IPS-20b (cell line): ENCODE results near the gene ARID3C.

Source experiments
- H3K27ac ChIP-seq: one replicate; pipeline ENCODE4 v1.5.1; 2013; ENCODE audit warnings: low read length
- H3K27me3 ChIP-seq: 2 replicates; pipeline ENCODE4 v1.6.1; 2013; ENCODE audit warnings: mild to moderate bottlenecking, low read length, inconsistent platforms; ENCODE audit not compliant: insufficient read depth
- H3K36me3 ChIP-seq: 2 replicates; pipeline ENCODE4 v1.6.1; 2013; ENCODE audit warnings: low read depth, mild to moderate bottlenecking, inconsistent platforms, low read length, moderate library complexity; ENCODE audit not compliant: insufficient read depth
- H3K4me1 ChIP-seq: 2 replicates; pipeline ENCODE4 v1.6.1; 2013; ENCODE audit warnings: mild to moderate bottlenecking, control low read depth, inconsistent platforms, low read length, moderate library complexity; ENCODE audit not compliant: insufficient read depth
- H3K4me3 ChIP-seq: 2 replicates; pipeline ENCODE4 v1.5.1; 2013; ENCODE audit warnings: mild to moderate bottlenecking, low read length, inconsistent platforms
- H3K9ac ChIP-seq: 2 replicates; pipeline ENCODE4 v1.6.1; 2013; ENCODE audit warnings: low read depth, mild to moderate bottlenecking, inconsistent platforms, low read length, moderate library complexity
- H3K9me3 ChIP-seq: 2 replicates; pipeline ENCODE4 v1.6.1; 2013; ENCODE audit warnings: mild to moderate bottlenecking, low read depth, low read length, inconsistent platforms; ENCODE audit not compliant: insufficient read depth

Gene ARID3C

GRCh38 chr9:34603610-34604231 lies 25.1 kb downstream of the ARID3C start:
- Histone ChIP-seq H3K9ac (no peak overlapping the region), H3K4me1 (no peaks in the 10 kb centered on the region), H3K9me3 (no peaks in the 10 kb centered on the region), H3K36me3 (no peaks in the 10 kb centered on the region), H3K4me3 (no peak overlapping the region), H3K27ac (no peak overlapping the region), H3K27me3 (peaks cover 17% of the 10 kb centered on the region)

DNA sequence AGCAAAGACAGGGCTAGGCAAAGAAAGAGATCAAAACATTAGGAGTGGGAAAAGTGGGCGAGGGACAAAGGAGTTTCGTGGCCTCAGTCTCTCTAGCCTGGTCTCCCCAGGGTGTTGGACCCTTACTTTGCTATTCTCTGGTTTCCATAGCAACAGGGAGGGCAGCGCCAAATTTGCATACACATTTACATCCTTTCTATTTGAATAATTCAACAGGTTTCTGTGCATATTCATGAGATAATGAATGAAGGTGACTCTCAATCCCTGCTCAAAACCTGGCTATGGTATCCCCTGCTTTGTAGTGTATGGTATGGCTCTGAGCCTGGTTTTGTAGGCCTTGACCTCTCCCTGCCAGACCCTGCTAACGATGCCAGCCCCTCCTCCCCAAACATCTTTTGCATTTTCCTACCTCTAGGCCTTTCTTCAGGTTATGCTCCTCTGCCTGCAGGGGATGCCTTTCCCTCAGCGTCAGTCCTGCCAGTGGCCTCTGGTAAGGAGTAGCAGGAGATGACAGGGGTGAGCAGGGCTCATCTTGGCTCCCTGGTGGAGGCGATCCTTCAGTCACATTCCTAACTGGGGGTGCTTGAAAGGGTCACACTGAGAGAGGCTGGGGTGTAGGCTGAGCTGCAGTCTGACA lies 26.8 kb downstream of the ARID3C start:
- no peaks in the 10 kb centered on the region for H3K9me3 ChIP-seq
- H3K36me3 ChIP-seq, result no peaks in the 10 kb centered on the region
- H3K27ac ChIP-seq, result no peak overlapping the region
- no peak overlapping the region for H3K4me3 ChIP-seq
- no peaks in the 10 kb centered on the region for H3K4me1 ChIP-seq
- peaks cover 17% of the 10 kb centered on the region for H3K27me3 ChIP-seq
- no peak overlapping the region for H3K9ac ChIP-seq

- Histone ChIP-seq H3K4me1 (no peaks in the 10 kb centered on the region), H3K9ac (no peak overlapping the region), H3K27me3 (peaks cover 13% of the 10 kb centered on the region), H3K36me3 (no peaks in the 10 kb centered on the region), H3K4me3 (no peak overlapping the region), H3K27ac (no peak overlapping the region), H3K9me3 (no peaks in the 10 kb centered on the region)
Observed at GRCh38 chr9:34600908-34601307, 28.0 kb downstream of the ARID3C start.

GRCh38 chr9:34599546-34599945 lies 29.3 kb downstream of the ARID3C start:
- H3K27ac ChIP-seq, result no peak overlapping the region
- no peaks in the 10 kb centered on the region for H3K4me1 ChIP-seq
- no peaks in the 10 kb centered on the region for H3K9me3 ChIP-seq
- no peak overlapping the region for H3K9ac ChIP-seq
- no peaks in the 10 kb centered on the region for H3K36me3 ChIP-seq
- H3K4me3 ChIP-seq, result no peak overlapping the region
- H3K27me3 ChIP-seq, result peaks cover 8% of the 10 kb centered on the region; the same call in 1 of the 2 replicates

- Histone ChIP-seq H3K27ac (no peak overlapping the region), H3K9ac (no peak overlapping the region), H3K4me3 (no peak overlapping the region), H3K4me1 (no peaks in the 10 kb centered on the region; the same call in 1 of the 2 replicates), H3K9me3 (no peaks in the 10 kb centered on the region), H3K27me3 (peaks cover 62% of the 10 kb centered on the region), H3K36me3 (no peaks in the 10 kb centered on the region)
Observed at GRCh38 chr9:34594177-34594576, 34.7 kb downstream of the ARID3C start.

- H3K4me1 ChIP-seq, result no peaks in the 10 kb centered on the region; the same call in 1 of the 2 replicates
- no peaks in the 10 kb centered on the region for H3K9me3 ChIP-seq
- peaks cover 73% of the 10 kb centered on the region for H3K27me3 ChIP-seq
- no peak overlapping the region; the same call in 1 of the 2 replicates for H3K4me3 ChIP-seq
- no peaks in the 10 kb centered on the region for H3K36me3 ChIP-seq
- H3K9ac ChIP-seq, result no peak overlapping the region
- H3K27ac ChIP-seq, result no peak overlapping the region
Observed at GRCh38 chr9:34592895-34593601, 35.8 kb downstream of the ARID3C start.

DNA sequence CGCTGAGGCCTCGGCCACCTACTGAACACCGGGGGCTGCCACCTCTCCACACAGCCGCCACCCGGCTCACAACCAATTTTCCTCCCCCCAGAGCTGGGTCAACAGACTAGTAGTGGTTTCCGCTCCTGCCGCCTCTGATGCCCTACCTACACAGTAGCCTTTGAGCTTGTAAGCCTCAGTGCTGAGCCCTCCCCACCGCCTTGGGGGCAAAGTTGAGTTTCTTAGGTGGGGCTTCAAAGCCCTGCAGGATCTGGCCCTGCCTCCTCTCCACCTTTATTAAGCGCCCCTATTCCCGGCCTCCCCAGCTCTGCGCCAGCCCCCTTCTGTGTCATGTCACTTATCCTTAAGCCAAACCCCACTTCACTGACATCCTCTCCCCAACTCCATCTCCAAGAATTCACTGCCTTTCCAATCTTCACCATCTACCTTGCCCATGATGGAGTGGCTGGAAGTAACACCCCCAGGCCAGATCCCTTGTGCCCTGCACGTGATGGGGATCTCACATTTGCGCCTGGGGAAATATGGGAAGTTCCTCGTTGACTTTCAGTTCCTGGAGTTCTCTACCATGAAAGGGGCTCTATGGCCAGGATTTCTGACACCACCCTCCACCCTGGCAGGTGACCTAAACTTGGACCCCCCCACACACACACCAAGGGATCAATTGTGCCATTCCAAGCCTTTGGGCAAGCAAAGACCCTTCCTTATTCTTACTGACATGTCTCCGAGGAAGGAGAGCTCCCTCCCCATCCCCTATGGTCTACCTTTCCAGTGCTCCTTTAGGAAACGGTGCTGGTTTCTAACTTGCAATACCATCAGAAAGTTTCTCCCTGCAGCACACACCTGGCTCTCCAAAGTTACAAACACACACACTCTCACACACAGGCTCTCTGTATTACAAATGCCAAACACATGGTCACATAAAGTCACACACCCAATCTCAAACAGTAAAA lies 36.7 kb downstream of the ARID3C start:
- H3K4me1 ChIP-seq, result no peaks in the 10 kb centered on the region; the same call in 1 of the 2 replicates
- no peaks in the 10 kb centered on the region for H3K36me3 ChIP-seq
- no peak overlapping the region for H3K9ac ChIP-seq
- H3K27ac ChIP-seq, result no peak overlapping the region
- H3K9me3 ChIP-seq, result peaks cover 2% of the 10 kb centered on the region; the same call in 1 of the 2 replicates
- H3K4me3 ChIP-seq, result no peak overlapping the region; the same call in 1 of the 2 replicates
- H3K27me3 ChIP-seq, result peaks cover 82% of the 10 kb centered on the region

- H3K9ac ChIP-seq, result no peak overlapping the region
- H3K4me3 ChIP-seq, result peak overlapping the region; percentile 50; the same call in 1 of the 2 replicates
- no peaks in the 10 kb centered on the region for H3K36me3 ChIP-seq
- peaks cover 90% of the 10 kb centered on the region for H3K27me3 ChIP-seq
- no peaks in the 10 kb centered on the region; the same call in 1 of the 2 replicates for H3K4me1 ChIP-seq
- H3K27ac ChIP-seq, result no peak overlapping the region
- peaks cover 3% of the 10 kb centered on the region; the same call in 1 of the 2 replicates for H3K9me3 ChIP-seq
Observed at GRCh38 chr9:34591248-34591916, 37.5 kb downstream of the ARID3C start.

- H3K36me3 ChIP-seq, result no peaks in the 10 kb centered on the region
- H3K27me3 ChIP-seq, result peaks cover 98% of the 10 kb centered on the region
- no peak overlapping the region for H3K9ac ChIP-seq
- H3K4me1 ChIP-seq, result peaks cover 8% of the 10 kb centered on the region; the same call in 1 of the 2 replicates
- H3K9me3 ChIP-seq, result peaks cover 3% of the 10 kb centered on the region; the same call in 1 of the 2 replicates
- H3K27ac ChIP-seq, result no peak overlapping the region
- H3K4me3 ChIP-seq, result peak overlapping the region; percentile 50; the same call in 1 of the 2 replicates
Observed at GRCh38 chr9:34590381-34591247, 38.3 kb downstream of the ARID3C start.
